NOMO-1 treated with DMSO at 0.1 percent for 48 hours (cell line): ENCODE results near the gene NIP7.

Source experiments
- DNase-seq: peaks from one replicate; lab custom pipeline; 2025; ENCODE audit not compliant: unreplicated experiment; lab: John Stamatoyannopoulos, UW

The NIP7 gene

DNA sequence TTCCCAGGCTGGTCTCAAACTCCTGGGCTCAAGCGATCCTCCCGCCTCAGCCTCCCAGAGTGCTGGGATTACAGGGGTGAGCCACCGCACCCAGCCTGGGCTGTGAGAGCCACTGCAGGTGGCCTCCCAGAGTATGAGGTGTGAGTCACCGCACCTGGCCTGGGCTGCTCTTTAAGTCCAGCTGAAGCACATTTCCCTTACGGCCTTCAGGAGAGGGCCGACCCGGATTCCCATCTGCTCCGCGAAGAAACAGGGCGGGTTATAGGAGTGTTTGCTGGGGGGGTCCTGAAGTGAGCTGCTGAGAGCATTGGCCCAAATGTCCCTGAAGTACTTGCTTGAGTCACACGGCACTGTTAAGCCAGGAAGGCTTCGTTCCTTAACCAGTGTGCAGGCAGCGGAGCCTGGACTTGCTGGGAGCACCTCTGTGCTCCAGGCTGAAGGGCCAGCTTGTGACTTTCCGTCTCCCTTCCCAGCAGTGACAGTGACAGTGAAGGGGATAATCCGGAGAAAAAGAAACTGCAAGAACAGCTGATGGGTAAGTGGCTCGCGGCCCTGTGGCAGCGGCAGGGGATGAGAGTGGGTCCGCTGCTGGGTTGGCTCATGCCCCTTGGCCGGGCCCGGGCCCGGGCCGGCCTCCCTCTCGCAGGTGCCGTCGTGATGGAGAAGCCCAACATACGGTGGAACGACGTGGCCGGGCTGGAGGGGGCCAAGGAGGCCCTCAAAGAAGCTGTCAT is 21.2 kb upstream of the NIP7 start:
- no peak for DNase-seq

DNA sequence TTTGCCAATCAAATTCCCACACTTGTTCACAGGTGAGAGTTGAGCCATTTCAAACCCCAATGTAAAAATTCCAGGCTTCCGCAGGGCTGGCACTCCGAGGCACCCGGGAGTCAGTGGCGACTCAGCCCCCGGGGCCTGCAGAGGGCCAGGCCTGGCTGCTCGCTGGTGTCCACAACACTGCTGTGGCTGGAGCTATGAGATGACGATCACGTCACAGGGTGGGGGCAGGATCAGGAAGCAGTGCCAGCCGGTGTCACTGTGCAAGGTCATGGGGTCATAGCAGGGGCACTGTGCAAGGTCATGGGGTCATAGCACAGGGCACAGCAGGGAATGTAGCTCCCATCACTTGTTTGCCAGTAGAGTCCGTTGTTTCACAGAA is 20.7 kb upstream of the NIP7 start:
- no peak for DNase-seq

DNA sequence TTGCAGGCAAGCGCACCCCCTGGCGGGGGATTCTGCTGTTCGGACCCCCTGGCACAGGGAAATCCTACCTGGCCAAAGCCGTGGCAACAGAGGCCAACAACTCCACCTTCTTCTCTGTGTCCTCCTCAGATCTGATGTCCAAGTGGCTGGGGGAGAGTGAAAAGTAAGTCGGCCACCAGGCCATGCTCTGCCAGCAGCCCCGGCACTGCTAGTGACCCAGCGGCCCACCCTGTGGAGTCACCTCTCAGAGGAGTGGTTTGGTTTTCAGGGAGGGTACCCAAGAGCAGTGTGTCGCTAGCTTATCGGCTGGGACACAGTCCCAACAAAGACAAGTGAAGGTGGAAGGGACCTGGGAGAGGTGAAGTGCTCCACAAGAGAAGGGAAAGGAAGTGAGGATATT is 20.2 kb upstream of the NIP7 start:
- no peak for DNase-seq

DNA sequence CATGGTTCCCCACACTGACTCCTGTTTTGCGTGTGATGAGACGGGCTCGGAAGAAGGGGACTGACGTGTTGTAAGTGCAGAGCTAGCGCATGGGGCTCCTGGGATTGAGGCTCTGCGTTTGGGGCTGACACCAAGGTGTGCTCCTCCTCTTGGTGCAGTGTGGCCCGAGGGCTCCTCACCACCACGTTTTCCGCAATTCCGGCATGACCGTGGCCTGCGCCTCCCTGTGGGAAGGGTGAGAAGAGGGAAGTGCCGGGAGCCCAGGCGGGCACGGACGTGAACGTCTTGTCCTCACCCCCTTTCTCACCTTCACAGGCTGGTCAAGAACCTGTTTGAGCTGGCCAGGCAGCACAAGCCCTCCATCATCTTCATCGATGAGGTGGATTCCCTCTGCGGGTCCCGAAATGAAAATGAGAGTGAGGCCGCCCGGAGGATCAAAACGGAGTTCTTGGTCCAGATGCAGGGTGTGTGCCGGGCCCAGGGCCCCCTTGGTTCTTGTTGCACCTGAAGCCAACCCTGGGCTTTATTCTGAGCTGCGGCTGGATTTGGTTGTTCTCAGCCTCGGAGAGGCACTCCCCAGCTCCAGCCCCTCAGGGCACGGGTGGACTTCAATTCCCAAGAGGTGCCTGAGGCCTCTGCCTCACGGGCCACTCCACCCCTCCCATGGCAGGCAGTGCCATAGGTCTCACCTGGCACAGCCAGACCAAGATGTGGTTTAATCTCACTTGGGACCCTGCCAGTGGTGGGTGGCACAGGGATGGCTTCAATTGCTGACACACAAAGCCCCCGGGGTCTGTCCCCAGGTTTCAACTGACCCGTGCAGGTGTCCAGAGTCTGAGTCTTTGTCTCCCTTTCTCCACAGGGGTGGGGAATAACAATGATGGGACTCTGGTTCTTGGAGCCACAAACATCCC is 19.5 kb upstream of the NIP7 start:
- DNase-seq: no peak

DNA sequence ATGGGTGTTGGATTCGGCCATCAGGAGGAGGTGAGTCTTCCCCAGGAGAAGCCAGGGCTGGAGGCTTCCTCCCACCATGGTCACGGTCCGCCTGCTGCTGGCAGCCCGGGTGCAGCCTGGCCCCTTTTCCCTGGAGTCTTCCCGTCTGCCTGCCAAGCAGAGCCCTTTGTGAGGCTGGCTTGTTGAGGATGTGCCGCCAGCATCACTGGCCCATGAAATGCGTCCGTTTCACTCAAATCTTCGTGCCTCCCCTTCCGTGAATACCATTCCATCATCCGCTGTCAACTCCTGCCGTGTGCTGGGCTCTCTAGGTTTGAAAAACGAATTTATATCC is 18.9 kb upstream of the NIP7 start:
- DNase-seq: no peak

DNA sequence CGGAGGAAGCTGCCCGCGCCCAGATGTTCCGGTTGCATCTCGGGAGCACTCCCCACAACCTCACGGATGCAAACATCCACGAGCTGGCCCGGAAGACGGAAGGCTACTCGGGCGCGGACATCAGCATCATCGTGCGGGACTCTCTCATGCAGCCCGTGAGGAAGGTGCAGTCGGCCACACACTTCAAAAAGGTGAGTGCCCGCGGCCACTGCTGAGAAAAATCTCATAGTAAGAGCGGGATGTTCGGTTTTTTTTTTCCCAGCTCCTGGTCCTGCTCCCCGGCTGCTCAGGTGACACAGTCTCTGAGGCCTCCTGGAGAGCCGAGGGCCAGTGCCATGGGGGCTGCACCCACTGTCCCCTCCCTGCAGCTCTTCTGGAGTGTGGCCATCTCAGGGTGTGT is 18.5 kb upstream of the NIP7 start:
- DNase-seq: no peak

DNA sequence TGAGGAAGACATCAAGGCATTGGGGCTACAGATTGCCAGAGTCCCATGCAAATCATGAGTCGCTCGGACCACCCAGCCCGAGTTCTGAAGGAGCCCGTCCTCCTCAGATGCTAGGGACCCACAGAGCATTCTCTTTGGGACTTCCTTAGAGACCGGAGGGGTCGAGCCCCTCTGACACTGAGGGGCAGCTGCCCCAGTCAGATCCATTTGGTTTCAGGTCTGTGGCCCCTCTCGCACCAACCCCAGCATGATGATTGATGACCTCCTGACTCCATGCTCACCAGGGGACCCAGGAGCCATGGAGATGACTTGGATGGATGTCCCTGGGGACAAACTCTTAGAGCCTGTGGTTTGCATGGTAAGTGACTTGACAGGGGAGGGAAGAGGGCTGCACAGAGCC is 17.2 kb upstream of the NIP7 start:
- DNase-seq: no peak

DNA sequence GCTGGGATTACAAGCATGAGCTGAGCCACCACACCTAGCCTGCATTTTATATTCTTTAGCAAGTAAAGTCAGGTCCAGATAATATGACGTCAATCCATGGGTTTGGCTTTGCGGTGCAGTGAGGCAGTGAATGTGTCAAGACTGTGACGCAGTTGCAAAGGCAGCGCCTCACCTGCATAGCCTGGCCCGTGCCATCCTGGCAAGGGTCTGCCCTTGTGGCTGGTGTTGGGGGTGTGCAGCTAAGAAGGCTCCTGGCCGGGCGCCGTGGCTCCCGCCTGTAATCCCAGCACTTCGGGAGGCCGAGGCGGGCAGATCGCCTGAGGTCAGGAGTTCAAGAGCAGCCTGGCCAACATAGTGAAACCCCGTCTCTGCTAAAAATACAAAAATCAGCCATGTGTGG is 16.2 kb upstream of the NIP7 start:
- DNase-seq: no peak

DNA sequence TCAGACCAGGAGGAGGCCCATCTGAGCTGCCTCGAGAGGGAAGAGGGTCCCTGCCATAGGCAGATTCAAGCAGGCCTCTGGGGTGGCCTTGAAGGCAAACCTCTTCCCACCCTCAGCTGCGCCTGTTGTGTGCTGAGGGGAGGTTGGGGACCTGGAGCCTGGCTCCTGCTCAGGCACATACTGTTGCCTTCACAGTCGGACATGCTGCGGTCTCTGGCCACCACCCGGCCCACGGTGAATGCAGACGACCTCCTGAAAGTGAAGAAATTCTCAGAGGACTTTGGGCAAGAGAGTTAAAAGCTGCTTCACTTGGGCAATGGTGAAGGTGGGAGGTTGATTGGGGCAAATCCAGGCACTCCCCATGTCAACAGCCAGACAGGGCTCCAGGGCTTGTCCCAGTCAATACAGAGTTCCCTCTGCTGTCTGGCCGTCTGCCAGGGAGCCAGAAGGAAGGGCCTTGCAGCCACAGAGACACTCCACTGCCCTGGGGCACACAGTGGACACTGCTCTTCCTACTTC is 15.5 kb upstream of the NIP7 start:
- no peak for DNase-seq

DNA sequence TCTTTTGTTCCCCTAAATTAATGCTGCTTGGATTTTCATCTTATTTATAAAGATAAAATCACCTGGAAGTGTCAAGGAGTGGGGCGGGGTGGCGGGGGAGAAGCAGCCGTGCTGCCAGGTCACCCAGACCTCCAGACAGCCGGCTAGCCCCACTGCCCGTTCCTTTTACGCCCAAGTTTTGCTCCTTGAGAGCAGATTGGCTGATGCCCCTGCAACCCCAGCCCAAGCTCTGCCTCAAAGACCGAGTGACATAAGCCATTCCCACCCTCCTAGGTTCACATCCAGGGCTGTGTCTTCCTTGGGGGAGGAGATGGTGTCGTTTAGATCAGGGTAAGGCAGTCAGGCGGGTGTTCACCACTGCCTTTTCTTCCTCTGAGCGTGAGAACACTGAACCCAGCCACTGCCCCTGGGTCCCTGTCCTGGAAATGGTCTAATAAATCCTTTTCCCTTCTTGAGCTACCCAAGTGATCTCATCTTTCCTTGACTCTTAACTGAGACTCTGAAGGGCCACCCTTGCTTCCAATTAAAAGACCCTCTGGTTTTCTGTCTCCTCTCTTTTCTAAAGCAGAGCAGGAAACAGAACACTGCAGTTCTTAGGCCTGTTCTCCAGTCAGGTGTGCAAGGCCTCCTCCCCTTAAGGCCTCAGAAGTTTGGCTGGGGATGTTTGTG is 14.9 kb upstream of the NIP7 start:
- DNase-seq: no peak

DNA sequence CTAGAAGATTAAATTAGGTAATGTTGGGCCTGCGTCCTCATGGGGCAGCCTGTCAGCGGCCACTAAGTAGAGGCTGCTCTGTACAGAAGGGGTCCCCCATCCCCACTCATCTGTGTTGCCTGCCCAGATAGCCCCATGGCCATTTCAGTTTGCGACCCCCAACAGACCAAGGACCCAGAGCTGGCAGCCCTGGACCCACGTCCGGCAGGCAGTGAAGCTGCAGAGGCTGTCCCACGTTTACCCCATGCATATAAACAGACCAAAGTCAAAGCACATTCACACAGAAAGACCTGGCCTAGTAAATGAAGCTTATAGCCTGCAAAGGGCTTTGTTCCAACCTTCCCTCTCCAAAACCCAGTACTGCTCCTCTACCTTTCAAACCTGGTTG is 13.8 kb upstream of the NIP7 start:
- no peak for DNase-seq

DNA sequence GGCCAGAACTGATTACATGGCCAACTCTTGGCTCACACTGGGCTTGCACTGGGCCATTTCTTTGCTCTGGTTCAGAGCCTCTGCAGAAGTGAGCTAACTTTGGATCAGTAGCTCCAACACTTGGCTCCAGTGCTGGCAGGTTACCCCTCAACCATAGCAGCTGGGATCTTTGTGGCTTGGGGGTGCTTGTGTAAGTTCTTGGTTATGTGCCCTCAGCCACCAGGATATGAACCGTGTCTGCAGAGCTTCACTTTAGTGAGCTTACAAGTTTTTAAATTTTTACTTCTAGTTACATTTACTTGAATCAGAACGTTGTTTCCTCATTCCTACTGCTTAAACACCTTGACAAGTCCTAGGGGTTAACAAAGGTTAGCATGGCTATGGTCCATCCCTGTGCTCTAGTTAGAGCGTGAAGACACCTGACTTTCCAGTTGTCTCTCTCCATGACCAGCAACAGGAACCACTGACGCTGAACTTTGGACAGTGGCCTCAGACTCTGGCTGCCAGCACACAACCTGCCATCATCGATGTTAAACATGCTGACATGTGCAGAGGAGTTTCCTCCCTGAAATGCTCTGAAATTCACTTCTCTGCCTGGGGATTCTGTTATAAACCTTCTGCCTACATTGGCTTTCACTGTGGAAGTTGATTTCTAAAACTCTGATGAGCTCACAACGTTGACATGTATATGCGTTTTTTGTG is 13.2 kb upstream of the NIP7 start:
- DNase-seq: no peak

DNA sequence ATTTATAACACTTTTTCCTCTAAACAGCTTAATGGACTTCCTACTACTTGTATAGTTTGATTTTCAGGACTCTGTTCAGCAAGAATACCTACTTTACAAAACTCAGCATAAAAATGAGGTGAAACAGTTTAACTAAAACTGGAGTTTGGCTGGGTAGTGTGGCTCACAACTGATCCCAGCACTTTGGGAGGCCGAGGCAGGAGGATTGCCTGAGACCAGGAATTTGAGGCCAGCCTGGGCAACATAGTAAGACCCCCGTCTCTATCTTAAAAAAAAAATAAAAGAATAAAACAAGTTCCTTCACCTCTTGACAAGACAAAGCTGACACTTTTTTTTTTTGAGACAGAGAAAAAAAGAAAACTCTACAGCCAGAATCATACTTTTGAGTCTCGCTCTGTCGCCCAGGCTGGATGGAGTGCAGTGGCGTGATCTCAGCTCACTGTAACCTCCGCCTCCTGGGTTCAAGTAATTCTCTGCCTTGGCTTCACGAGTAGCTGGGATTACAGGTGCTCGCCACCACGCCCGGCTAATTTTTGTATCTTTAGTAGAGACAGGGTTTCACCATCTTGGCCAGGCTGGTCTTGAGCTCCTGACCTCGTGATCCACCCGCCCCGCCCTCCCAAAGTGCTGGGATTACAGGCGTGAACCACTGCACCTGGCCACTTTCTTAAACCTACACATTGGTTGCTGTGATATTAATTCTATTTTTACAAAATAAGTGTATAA is 11.8 kb upstream of the NIP7 start:
- no peak for DNase-seq

DNA sequence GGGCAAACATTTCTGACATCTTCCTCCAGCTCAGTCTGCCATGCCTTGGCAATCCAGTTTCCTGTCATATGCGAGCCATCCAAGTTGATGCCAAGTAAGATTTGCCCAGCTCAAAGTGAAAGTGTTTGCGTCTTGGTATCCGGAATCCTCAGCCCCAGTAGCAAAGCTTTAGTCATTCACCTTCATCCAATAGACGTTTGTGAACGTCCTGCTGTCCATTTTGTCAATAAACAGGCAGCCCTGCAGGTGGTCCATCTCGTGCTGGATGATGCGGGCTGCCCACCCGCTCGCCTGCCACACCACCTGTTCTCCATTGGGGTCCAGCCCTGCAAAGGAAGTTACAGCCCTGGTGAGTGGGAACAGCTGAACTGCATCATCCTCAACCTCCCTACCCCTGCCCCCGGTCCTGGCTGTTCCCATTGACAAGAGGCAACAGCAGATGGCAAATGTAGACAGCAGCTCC is 10.7 kb upstream of the NIP7 start:
- DNase-seq: no peak

DNA sequence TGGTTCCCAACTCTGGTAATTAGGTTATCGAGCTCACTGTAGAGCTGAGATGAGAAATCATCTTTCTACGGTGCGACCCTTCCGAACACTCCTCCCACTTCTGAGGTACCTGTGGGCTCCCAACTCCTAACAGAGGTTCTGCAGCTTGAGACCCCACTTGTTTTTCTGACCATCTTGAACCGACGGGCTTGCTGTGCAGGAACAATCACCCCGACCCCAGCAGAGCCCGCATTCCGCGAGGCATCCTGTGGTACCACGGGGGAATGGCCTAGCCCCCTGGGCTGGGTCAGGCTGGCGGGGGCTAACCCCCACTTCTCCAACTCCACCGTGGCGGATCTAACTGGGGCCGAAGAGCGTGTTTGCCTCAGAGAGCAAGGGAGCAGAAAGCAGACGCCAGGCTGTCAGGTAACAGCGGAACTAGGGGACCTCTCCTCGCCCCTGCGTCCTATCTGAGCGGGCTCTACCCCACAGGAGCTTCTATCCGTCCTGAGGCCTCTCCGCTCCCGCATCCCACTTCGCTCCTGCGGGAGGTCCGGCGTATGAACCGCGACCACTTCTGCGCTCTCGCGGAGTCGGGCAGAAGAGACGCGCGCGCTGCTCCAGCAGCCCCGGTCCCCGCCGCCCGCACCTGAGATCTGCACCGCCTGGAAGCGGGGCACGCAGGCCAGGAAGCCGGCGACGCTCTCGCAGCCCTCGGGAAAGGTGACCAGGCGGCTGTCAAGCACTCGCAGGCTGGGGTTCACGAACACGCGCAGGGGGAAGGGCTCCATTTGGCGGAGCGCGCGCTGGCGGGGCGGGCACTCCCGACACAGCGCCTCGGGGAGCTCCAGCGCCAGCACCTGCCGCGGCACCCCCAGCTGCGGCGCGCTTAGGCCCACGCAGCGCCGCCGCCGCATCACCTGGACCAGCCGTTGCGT is 9.9 kb upstream of the NIP7 start:
- DNase-seq: peak; percentile 39

DNA sequence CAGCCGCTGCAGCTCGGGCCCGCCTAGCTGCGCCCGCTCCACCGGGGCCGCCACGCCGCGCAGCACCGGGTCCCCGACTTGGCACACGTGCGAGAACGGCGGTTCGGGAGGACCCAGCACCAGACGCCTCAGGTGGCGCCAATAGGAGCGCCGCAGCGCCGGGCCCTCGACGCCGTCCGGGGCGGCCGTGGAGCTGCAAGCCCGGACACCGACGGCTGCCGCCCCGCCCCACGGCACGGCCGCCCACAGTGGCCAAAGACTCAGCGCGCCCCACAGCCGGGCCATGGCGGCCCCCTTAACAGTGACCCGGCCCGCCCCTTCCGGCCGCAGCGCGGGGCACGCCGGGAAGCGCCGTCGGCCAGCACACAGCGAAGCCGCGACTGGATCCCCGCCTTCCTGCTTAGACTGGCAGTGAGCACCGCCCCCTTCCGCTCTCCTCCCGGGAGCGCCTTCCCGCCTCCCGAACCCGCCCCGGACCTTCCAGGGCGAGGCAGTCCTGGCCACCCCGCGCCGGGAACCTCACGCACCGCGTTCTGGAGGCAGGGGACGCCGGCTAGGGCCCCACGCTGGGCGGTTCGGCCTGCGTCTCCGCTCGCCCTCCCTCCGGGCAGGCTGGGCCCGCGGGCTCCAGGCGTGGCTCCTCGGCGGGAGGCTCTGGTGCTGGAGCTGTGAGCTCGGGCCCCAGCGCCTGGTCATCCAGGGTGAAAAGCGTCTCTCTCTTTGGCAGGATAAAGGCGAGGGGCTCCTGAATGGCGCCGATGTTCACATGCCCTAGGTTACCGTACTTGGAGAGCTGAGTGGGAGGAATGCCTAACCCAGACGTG is 9.1 kb upstream of the NIP7 start, which contains the start of gene PDF:
Gene PDF, minus strand, starts transcription at position 303 of the 824 bp plus-strand sequence. Its CDS starts 18 bp downstream, at position 285.
- peak; percentile 77 for DNase-seq

DNA sequence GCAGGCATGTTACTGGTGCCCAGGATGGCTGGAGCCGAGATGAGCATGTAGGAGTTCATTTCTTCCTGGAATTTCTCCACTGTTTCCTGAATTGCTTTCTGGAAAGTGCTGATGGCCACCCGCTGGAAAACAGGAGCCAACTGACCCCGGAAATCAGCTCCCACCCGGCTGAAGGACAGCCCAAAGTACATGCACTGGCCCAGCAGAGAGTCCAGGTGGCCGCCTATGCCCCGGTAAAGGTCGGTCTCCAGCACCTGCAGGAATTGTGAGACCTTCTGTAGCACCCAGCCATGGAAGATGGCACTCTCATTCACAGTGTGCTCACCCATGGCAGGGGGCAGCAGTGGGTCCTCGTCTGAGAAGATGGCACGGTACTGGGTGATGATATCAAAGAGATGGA is 4.9 kb upstream of the NIP7 start:
- no peak for DNase-seq

DNA sequence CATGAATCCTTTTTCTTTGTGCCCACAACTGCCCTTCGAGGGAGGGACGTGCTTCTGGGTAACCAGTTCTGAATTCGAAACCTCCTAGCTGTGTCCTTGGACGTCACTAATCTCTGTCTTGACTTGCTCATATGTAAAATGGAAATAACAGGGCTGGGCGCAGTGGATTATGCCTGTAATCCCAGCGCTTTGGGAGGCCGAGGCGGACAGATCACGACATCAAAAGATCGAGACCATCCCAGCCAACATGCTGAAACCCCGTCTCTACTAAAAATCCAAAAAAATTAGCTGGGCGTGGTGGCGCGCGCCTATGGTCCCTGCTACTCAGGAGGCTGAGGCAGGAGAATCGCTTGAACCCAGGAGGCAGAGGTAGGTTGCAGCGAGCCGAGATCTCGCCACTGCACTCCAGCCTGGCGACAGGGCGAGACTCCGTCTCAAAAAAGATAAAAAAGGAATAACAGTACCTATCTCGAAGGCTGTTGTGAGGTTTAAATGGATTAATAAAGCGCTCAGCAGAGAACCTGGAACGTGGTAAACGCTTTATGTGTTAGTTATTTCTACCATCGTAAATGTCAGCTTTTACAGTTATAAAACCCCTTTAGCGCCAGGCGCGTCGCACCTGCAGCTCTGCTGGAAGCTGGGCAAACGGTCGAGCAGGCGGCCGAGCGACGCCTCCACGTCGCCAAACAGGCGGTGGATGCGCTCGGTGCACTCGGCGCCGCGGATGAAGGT is 849 bp upstream of the NIP7 start:
- DNase-seq: no peak
